H1 (cell line): ENCODE data around the gene UGT1A3. TPM values are rescaled to one million over a fixed set of nuclear protein-coding genes. Genes with fewer than 3 reads are reported as not detected.

Experiments
- CTCF ChIA-PET: fragments of 300-600 bp; sonication (Branson Sonifier 250); formaldehyde crosslinking; loops from one replicate; lab custom pipeline; 2021; ENCODE audit not compliant: partially characterized antibody; lab: Charles Lee
- POLR2A ChIA-PET: fragments of 300-600 bp; sonication (Branson Sonifier 250); formaldehyde crosslinking; loops from one replicate; lab custom pipeline; 2021; ENCODE audit warnings: inconsistent platforms; ENCODE audit not compliant: partially characterized antibody; lab: Charles Lee
- DNase-seq, 2 experiments: peaks; one replicate each; pipeline versions ENCODE4 v3.0.0 to v3.0.0-alpha.2; 2010 to 2022; ENCODE audit warnings: low spot score in 2 of 2, low read depth in 1 of 2, mixed read lengths in 1 of 2
- FAIRE-seq: peaks from 2 replicates; lab custom pipeline; 2011; peaks lifted over from hg19 to GRCh38; lab: Jason Lieb, UNC
- H2AFZ ChIP-seq: 2 replicates; pipeline ENCODE4 v1.8.1; 2012; ENCODE audit warnings: low read length, inconsistent platforms
- H2AK5ac ChIP-seq: 2 replicates; pipeline ENCODE4 v1.6.1; 2013; ENCODE audit warnings: low read depth, low read length
- H2BK120ac ChIP-seq: replicated peaks from 2 replicates; pipeline ENCODE3; 2013; ENCODE audit warnings: low read depth, low read length, inconsistent platforms
- H2BK12ac ChIP-seq: 2 replicates; pipeline ENCODE4 v1.6.1; 2013; ENCODE audit warnings: low read depth, low read length
- H2BK15ac ChIP-seq: 2 replicates; pipeline ENCODE4 v1.6.1; 2013; ENCODE audit warnings: low read length
- H2BK20ac ChIP-seq: 2 replicates; pipeline ENCODE4 v1.6.1; 2013; ENCODE audit warnings: low read length
- H2BK5ac ChIP-seq: 2 replicates; pipeline ENCODE4 v1.6.1; 2013; ENCODE audit warnings: low read depth, low read length
- H3K14ac ChIP-seq: 2 replicates; pipeline ENCODE4 v1.6.1; 2013; ENCODE audit warnings: inconsistent platforms; ENCODE audit not compliant: insufficient read length
- H3K18ac ChIP-seq: 2 replicates; pipeline ENCODE4 v1.6.1; 2013; ENCODE audit warnings: low read length; ENCODE audit errors: extremely low read depth
- H3K23ac ChIP-seq: 2 replicates; pipeline ENCODE4 v1.6.1; 2013; ENCODE audit warnings: inconsistent platforms; ENCODE audit not compliant: insufficient read length
- H3K23me2 ChIP-seq: 2 replicates; pipeline ENCODE4 v1.6.1; 2013; ENCODE audit warnings: low read depth, low read length
- H3K27ac ChIP-seq: 2 replicates; pipeline ENCODE4 v1.6.1; 2011; ENCODE audit warnings: low read depth, low read length, inconsistent platforms
- H3K27me3 ChIP-seq, 4 experiments: replicated peaks in 1 of 4; 1 replicate in 1 of 4; 2 replicates in 3 of 4; pipeline versions ENCODE4 v1.6.1 to v1.8.1; 2011 to 2013; ENCODE audit warnings: low read length in 3 of 4, mild to moderate bottlenecking in 3 of 4, inconsistent platforms in 2 of 4, mixed read lengths in 2 of 4, moderate library complexity in 1 of 4; ENCODE audit not compliant: control insufficient read depth in 3 of 4, insufficient read depth in 3 of 4; ENCODE audit errors: extremely low read depth in 1 of 4
- H3K36me3 ChIP-seq, 4 experiments: 2 replicates each; pipeline versions ENCODE4 v1.6.1 to v1.8.1; 2011 to 2013; ENCODE audit warnings: mild to moderate bottlenecking in 4 of 4, low read length in 3 of 4, moderate library complexity in 2 of 4, control low read depth in 1 of 4, inconsistent platforms in 1 of 4; ENCODE audit not compliant: insufficient read depth in 4 of 4, control insufficient read depth in 2 of 4
- H3K4ac ChIP-seq: replicated peaks from 2 replicates; pipeline ENCODE3; 2013; ENCODE audit warnings: low read length, low read depth, mixed read lengths, inconsistent platforms; ENCODE audit not compliant: insufficient read length
- H3K4me1 ChIP-seq, 4 experiments: replicated peaks in 1 of 4; 1 replicate in 1 of 4; 2 replicates in 3 of 4; pipeline versions ENCODE4 v1.6.1 to v1.8.1; 2011 to 2013; ENCODE audit warnings: low read length in 3 of 4, inconsistent platforms in 2 of 4, mixed read lengths in 1 of 4; ENCODE audit not compliant: insufficient read depth in 4 of 4, control insufficient read depth in 3 of 4
- H3K4me2 ChIP-seq, 2 experiments: 2 replicates each; pipeline versions ENCODE4 v1.6.1 to v1.8.1; 2011 to 2013; ENCODE audit warnings: low read depth in 2 of 2, low read length in 2 of 2, control low read depth in 1 of 2, inconsistent platforms in 1 of 2, mild to moderate bottlenecking in 1 of 2; ENCODE audit not compliant: insufficient read depth in 1 of 2
- H3K4me3 ChIP-seq, 4 experiments: fragments of 200-600, 300-600 bp in 1 of 4; sonication (generic), shearing (Covaris generic), sonication (Bioruptor Twin) in 1 of 4; 2 replicates each; pipeline versions ENCODE4 v1.5.1 to v1.8.1; 2011 to 2016; ENCODE audit warnings: low read length in 4 of 4, low read depth in 3 of 4, control low read depth in 2 of 4, inconsistent platforms in 2 of 4, mild to moderate bottlenecking in 2 of 4, mixed read lengths in 1 of 4, moderate library complexity in 1 of 4; ENCODE audit not compliant: insufficient read depth in 2 of 4; ENCODE audit errors: extremely low read depth in 1 of 4
- H3K56ac ChIP-seq: replicated peaks from 2 replicates; pipeline ENCODE3; 2013; ENCODE audit warnings: low read depth, mild to moderate bottlenecking, mixed read lengths, low read length, inconsistent platforms; ENCODE audit not compliant: insufficient read length
- H3K79me1 ChIP-seq: 2 replicates; pipeline ENCODE4 v1.6.1; 2013; ENCODE audit warnings: low read depth, low read length, control low read depth
- H3K79me2 ChIP-seq, 2 experiments: 2 replicates each; pipeline versions ENCODE4 v1.6.1 to v1.8.1; 2012 to 2013; ENCODE audit warnings: low read length in 2 of 2, mild to moderate bottlenecking in 2 of 2, inconsistent platforms in 1 of 2; ENCODE audit not compliant: insufficient read depth in 2 of 2, control insufficient read depth in 1 of 2
- H3K9ac ChIP-seq, 4 experiments: replicated peaks in 1 of 4; 1 replicate in 1 of 4; 2 replicates in 3 of 4; pipeline versions ENCODE4 v1.6.1 to v1.8.1; 2011 to 2013; ENCODE audit warnings: low read depth in 3 of 4, low read length in 3 of 4, control low read depth in 2 of 4, mild to moderate bottlenecking in 2 of 4, moderate library complexity in 2 of 4, inconsistent platforms in 1 of 4; ENCODE audit errors: extremely low read depth in 1 of 4
- H3K9me3 ChIP-seq, 2 experiments: 2 replicates each; pipeline versions ENCODE4 v1.6.1 to v1.8.1; 2012 to 2013; ENCODE audit warnings: mild to moderate bottlenecking in 2 of 2, moderate library complexity in 2 of 2, control low read depth in 1 of 2, inconsistent platforms in 1 of 2, low read depth in 1 of 2, low read length in 1 of 2, mixed read lengths in 1 of 2; ENCODE audit not compliant: insufficient read depth in 2 of 2
- H4K20me1 ChIP-seq, 2 experiments: replicated peaks in 1 of 2; 2 replicates each; pipeline versions ENCODE3 to v1.8.1; 2011 to 2013; ENCODE audit warnings: inconsistent platforms in 2 of 2, low read length in 2 of 2, mild to moderate bottlenecking in 1 of 2; ENCODE audit not compliant: insufficient read depth in 2 of 2, control insufficient read depth in 1 of 2
- H4K5ac ChIP-seq: 2 replicates; pipeline ENCODE4 v1.6.1; 2013; ENCODE audit warnings: low read length, low read depth, mixed read lengths, inconsistent platforms; ENCODE audit not compliant: insufficient read length
- H4K8ac ChIP-seq: 2 replicates; pipeline ENCODE4 v1.8.0; 2013; ENCODE audit warnings: mild to moderate bottlenecking, moderate library complexity, low read length, inconsistent platforms; ENCODE audit not compliant: insufficient read depth; ENCODE audit errors: extremely low read depth
- H4K91ac ChIP-seq: replicated peaks from 2 replicates; pipeline ENCODE3; 2013; ENCODE audit warnings: low read length, mixed read lengths, inconsistent platforms; ENCODE audit not compliant: insufficient read length
- EZH2 ChIP-seq: fragments of 200-600 bp; sonication (generic); IDR thresholded peaks from 2 replicates; pipeline ENCODE4 v1.7.1; 2012; ENCODE audit warnings: low read depth, mild to moderate bottlenecking, moderate library complexity, low read length, inconsistent platforms; ENCODE audit not compliant: severe bottlenecking
- GABPA ChIP-seq: IDR thresholded peaks from 2 replicates; pipeline ENCODE4 v1.6.1; 2011; ENCODE audit warnings: mild to moderate bottlenecking, low read length, moderate library complexity, borderline replicate concordance; ENCODE audit not compliant: insufficient read depth
- RAD21 ChIP-seq, 2 experiments: IDR thresholded peaks in 1 of 2; conservative IDR thresholded peaks in 1 of 2; 2 replicates each; pipeline ENCODE4 v1.6.1; 2011; ENCODE audit warnings: low read depth in 2 of 2, low read length in 2 of 2, improper control_type of control experiment in 1 of 2, inconsistent platforms in 1 of 2, mild to moderate bottlenecking in 1 of 2, moderate library complexity in 1 of 2
- RXRA ChIP-seq: IDR thresholded peaks from 2 replicates; pipeline ENCODE4 v1.6.1; 2011; ENCODE audit warnings: low read depth, mild to moderate bottlenecking, low read length, moderate library complexity; ENCODE audit not compliant: insufficient read depth
- SIX5 ChIP-seq: IDR thresholded peaks from 2 replicates; pipeline ENCODE4 v1.6.1; 2011; ENCODE audit warnings: mild to moderate bottlenecking, low read depth, low read length
- TBP ChIP-seq: IDR thresholded peaks from 2 replicates; pipeline ENCODE4 v1.6.1; 2011; ENCODE audit warnings: low read depth, low read length, improper control_type of control experiment
- WGBS, 2 experiments: shearing (Covaris generic) in 1 of 2; methylation state at CpG; one replicate each; pipeline versions ENCODE4 v1.1.6 to v1.1.7; 2013 to 2015; ENCODE audit warnings: low lambda C conversion rate in 2 of 2, mixed read lengths in 2 of 2, inconsistent platforms in 1 of 2, low coverage in 1 of 2, missing lambda C conversion rate in 1 of 2; ENCODE audit not compliant: insufficient replicate concordance in 2 of 2, insufficient coverage in 1 of 2, insufficient read length in 1 of 2; ENCODE audit errors: extremely low coverage in 1 of 2, missing lambda C conversion rate in 1 of 2; 5-methylcytosine and 5-hydroxymethylcytosine counted together
- polyA plus RNA-seq, 7 experiments: library from polyadenylated mRNA; depleted of rRNA in 3 of 7; stranded (reverse) in 5 of 7; unstranded in 2 of 7; fragments of >200 nt in 5 of 7; fragments of 200-250 nt in 2 of 7; gene quantifications; 1 replicate in 5 of 7; 2 replicates in 1 of 7; 4 replicates in 1 of 7; pipeline versions ENCODE4 v1.2.1 to v1.2.3, GENCODE V29; 2011 to 2013; ENCODE audit warnings: missing spikeins in 2 of 7, mixed read lengths in 2 of 7
- total RNA-seq: library from RNA; stranded (reverse); fragmentation: NEBNext Ultra II Directional; extraction: Animal tissue kit (Norgen Biotek cat#: 25700); gene quantifications from 2 replicates; pipeline ENCODE4 v1.2.1, GENCODE V29; 2021

Gene UGT1A3
- total and polyA plus RNA-seq, 2 of the 8 experiments (the other 6 are each of a cell fraction or from before 2014, with no cell fraction given) = not detected

- no peak overlapping the region for H2BK5ac ChIP-seq
- no peaks in the 10 kb centered on the region for H3K36me3 ChIP-seq
- no peak overlapping the region for H4K91ac ChIP-seq
- H3K23me2 ChIP-seq = no peaks in the 10 kb centered on the region
- no peak overlapping the region for H4K8ac ChIP-seq
- no peak overlapping the region for H3K9ac ChIP-seq
- H3K27me3 ChIP-seq = peaks cover 0 to 1% (median 0%) of the 10 kb centered on the region in 4 experiments; a peak in 1 of 7 replicates
- H2BK20ac ChIP-seq = no peak overlapping the region
- H4K5ac ChIP-seq = no peak overlapping the region
- POLR2A ChIA-PET = no interaction called here
- no peak for FAIRE-seq
- no peak overlapping the region for H3K56ac ChIP-seq
- H4K20me1 ChIP-seq = no peaks in the 10 kb centered on the region
- no peak overlapping the region for H2BK120ac ChIP-seq
- no peak overlapping the region for H3K4ac ChIP-seq
- H3K79me2 ChIP-seq = no peaks in the 10 kb centered on the region
- no peak overlapping the region for H3K14ac ChIP-seq
- no peak overlapping the region for H3K18ac ChIP-seq
- CTCF ChIA-PET = interaction anchor here (0.7 to 1.7 kb wide), 2 partner anchors 239 to 265 kb away, joined by 3 to 4 read pairs; no protein-coding TSS in a partner anchor
- H3K4me2 ChIP-seq = no peak overlapping the region
- no peak overlapping the region for H2AK5ac ChIP-seq
- H2BK15ac ChIP-seq = no peak overlapping the region
- H3K79me1 ChIP-seq = no peaks in the 10 kb centered on the region
- no peak overlapping the region for H3K23ac ChIP-seq
- 89% methylated on average over 7 of the region's 7 CpGs; no CpG with 5 or more reads in 1 of the 2 experiments for WGBS, 2 experiments
- no peak overlapping the region for H2AFZ ChIP-seq
- no peak for DNase-seq
- H3K4me1 ChIP-seq = no peaks in the 10 kb centered on the region
- H2BK12ac ChIP-seq = no peak overlapping the region
- H3K27ac ChIP-seq = no peak overlapping the region
- no peak overlapping the region for H3K4me3 ChIP-seq
- no peaks in the 10 kb centered on the region for H3K9me3 ChIP-seq
- TF ChIP-seq EZH2 = no peak
- TF ChIP-seq GABPA = no peak
- TF ChIP-seq SIX5 = no peak
- TF ChIP-seq TBP = no peak
- no peak for TF ChIP-seq RAD21 (IDR thresholded peaks at IDR 0.05 in 1 of 2, conservative IDR thresholded peaks at IDR 0.05 in 1 of 2; ENCODE audit: low read depth in 2 of 2, low read length in 2 of 2)
- TF ChIP-seq RXRA = no peak
These were observed 15.6 kb upstream of the UGT1A3 start for GRCh38 chr2:233713262-233713615.
